Adrenal gland (tissue), 5 donors: ENCODE results near the gene CA10.

Source experiments
- CTCF ChIP-seq, 6 experiments: fragments of 450-650 bp in 4 of 6; fragments of 200-600 bp in 2 of 6; sonication (generic) in 1 of 6; IDR thresholded peaks; 1 replicate in 5 of 6; 2 replicates in 1 of 6; pipeline versions ENCODE4 v1.5.1 to v1.8.0; 2016 to 2021; ENCODE audit warnings: antibody characterized with exemption in 6 of 6, mild to moderate bottlenecking in 2 of 6, moderate library complexity in 1 of 6
- POLR2A ChIP-seq, 2 donors: fragments of 450-650 bp; IDR thresholded peaks; one replicate each; pipeline ENCODE4 v1.6.1; 2017; ENCODE audit warnings: antibody characterized with exemption in 2 of 2, mild to moderate bottlenecking in 2 of 2, moderate library complexity in 1 of 2
- donor health status: DM: no; HTN: no; CAD: no.

GRCh38 chr17:51647067-51647466 lies 511.4 kb downstream of the CA10 start:
- TF ChIP-seq CTCF (IDR thresholded peaks at IDR 0.05) (no peak), POLR2A (IDR thresholded peaks at IDR 0.05) (no peak)
